ENCODE data around the gene ATP9B. TPM values are rescaled to one million over a fixed set of nuclear protein-coding genes. Genes with fewer than 3 reads are reported as not detected.

The ATP9B gene
- polyA plus RNA-seq, 1 of the 3 experiments (the other 2 are of a cell fraction): 11.2 TPM

- TF ChIP-seq NRF1 (IDR thresholded peaks at IDR 0.05; ENCODE audit: low read depth, low read length) (no peak), FOSL2 (IDR thresholded peaks at IDR 0.05; ENCODE audit: borderline replicate concordance, low read depth) (no peak), RFX5 (IDR thresholded peaks at IDR 0.05; ENCODE audit: low read length) (no peak), SMC3 (IDR thresholded peaks at IDR 0.05; ENCODE audit: low read depth, low read length) (no peak), GABPA (IDR thresholded peaks at IDR 0.05; ENCODE audit: low read depth) (no peak), FOXJ3 (CRISPR knock-in tag; IDR thresholded peaks at IDR 0.05) (no peak), ELF1 (IDR thresholded peaks at IDR 0.05) (no peak)
Measured at GRCh38 chr18:79299272-79299671, 230.1 kb downstream of the ATP9B start (continued).

DNA sequence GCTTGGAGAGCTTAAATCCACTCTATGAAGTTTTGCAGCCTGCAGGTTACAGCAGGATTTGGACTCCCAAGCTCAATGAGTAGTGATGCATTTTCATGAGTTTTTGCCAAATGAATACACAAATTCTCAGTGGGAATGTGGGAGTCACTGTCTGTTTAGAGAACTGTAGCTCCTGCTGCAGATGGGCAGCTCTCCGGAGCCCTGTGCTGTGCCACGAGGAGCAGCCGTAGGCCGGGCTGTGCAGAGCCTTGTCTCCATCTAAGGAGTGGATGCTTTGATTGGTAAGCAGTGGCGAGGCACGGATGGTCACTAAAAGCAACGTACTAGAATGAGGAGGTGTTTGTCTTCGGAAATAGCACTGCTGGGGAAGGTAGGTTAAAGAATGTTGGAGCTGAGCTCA is 230.5 kb downstream of the ATP9B start:
- H3K79me2 ChIP-seq (ENCODE audit: insufficient read depth): no peaks in the 10 kb centered on the region
- no peak for TF ChIP-seq NRF1 (IDR thresholded peaks at IDR 0.05; ENCODE audit: low read depth, low read length)
- TF ChIP-seq FOXJ3 (CRISPR knock-in tag; IDR thresholded peaks at IDR 0.05): no peak
- no peak for DNase-seq
- no peak overlapping the region for H3K27ac ChIP-seq (ENCODE audit: low read depth in 2 of 2, low read length in 1 of 2)
- no peaks in the 10 kb centered on the region for H4K20me1 ChIP-seq (ENCODE audit: insufficient read depth)
- ChIA-PET CTCF (no interaction called here), POLR2A (no interaction called here)
- no peaks in the 10 kb centered on the region for H3K27me3 ChIP-seq (ENCODE audit: insufficient read depth)
- WGBS (ENCODE audit: low lambda C conversion rate): 94% methylated on average over 8 of the region's 8 CpGs
- H3K36me3 ChIP-seq (replicated peaks in 1 of 2; ENCODE audit: control insufficient read depth in 1 of 2, insufficient read depth in 2 of 2, low read length in 1 of 2): peaks cover 0 to 12% of the 10 kb centered on the region in 2 experiments
- no peak overlapping the region for H3K4me3 ChIP-seq (ENCODE audit: low read depth in 2 of 2, low read length in 1 of 2)
- no peak overlapping the region for H2AFZ ChIP-seq (ENCODE audit: low read depth)
- H3K4me2 ChIP-seq: no peak overlapping the region
- H3K9me2 ChIP-seq: no peaks in the 10 kb centered on the region
- no peak overlapping the region for H3K9ac ChIP-seq
- no peaks in the 10 kb centered on the region for H3K4me1 ChIP-seq (ENCODE audit: control insufficient read depth in 1 of 2, insufficient read depth in 2 of 2, low read depth in 1 of 2, low read length in 1 of 2)
- H3F3A ChIP-seq (replicated peaks; ENCODE audit: insufficient read depth): no peaks in the 10 kb centered on the region
- no peaks in the 10 kb centered on the region for H3K9me3 ChIP-seq

- CTCF ChIA-PET: no interaction called here
- no peak overlapping the region for H2AFZ ChIP-seq (ENCODE audit: low read depth)
- H3F3A ChIP-seq (replicated peaks; ENCODE audit: insufficient read depth): no peaks in the 10 kb centered on the region
- H4K20me1 ChIP-seq (ENCODE audit: insufficient read depth): no peaks in the 10 kb centered on the region
- H3K9me2 ChIP-seq: no peaks in the 10 kb centered on the region
- no peak overlapping the region for H3K9ac ChIP-seq
- no peak overlapping the region for H3K27ac ChIP-seq (ENCODE audit: low read depth in 2 of 2, low read length in 1 of 2)
- no peaks in the 10 kb centered on the region for H3K27me3 ChIP-seq (ENCODE audit: insufficient read depth)
- 91% methylated on average over 6 of the region's 9 CpGs for WGBS (ENCODE audit: low lambda C conversion rate)
- H3K4me3 ChIP-seq (ENCODE audit: low read depth in 2 of 2, low read length in 1 of 2): no peak overlapping the region
- H3K9me3 ChIP-seq: no peaks in the 10 kb centered on the region
- DNase-seq: no peak
- no peak overlapping the region for H3K4me2 ChIP-seq
- no peaks in the 10 kb centered on the region for H3K79me2 ChIP-seq (ENCODE audit: insufficient read depth)
- no peaks in the 10 kb centered on the region for H3K4me1 ChIP-seq (ENCODE audit: control insufficient read depth in 1 of 2, insufficient read depth in 2 of 2, low read depth in 1 of 2, low read length in 1 of 2)
- peaks cover 0 to 18% of the 10 kb centered on the region in 2 experiments for H3K36me3 ChIP-seq (replicated peaks in 1 of 2; ENCODE audit: control insufficient read depth in 1 of 2, insufficient read depth in 2 of 2, low read length in 1 of 2)
- POLR2A ChIA-PET: no interaction called here
- TF ChIP-seq MEF2A (IDR thresholded peaks at IDR 0.05; ENCODE audit: borderline replicate concordance, low read depth) (no peak), JUND (IDR thresholded peaks at IDR 0.05) (no peak), TCF12 (IDR thresholded peaks at IDR 0.05) (no peak), RCOR1 (IDR thresholded peaks at IDR 0.05; ENCODE audit: low read length) (no peak), RXRA (IDR thresholded peaks at IDR 0.05; ENCODE audit: borderline replicate concordance, low read depth) (no peak), TAF1 (IDR thresholded peaks at IDR 0.05; ENCODE audit: borderline replicate concordance, low read depth, low read length) (no peak), SMC3 (IDR thresholded peaks at IDR 0.05; ENCODE audit: low read depth, low read length) (no peak), EP300 (IDR thresholded peaks at IDR 0.05; ENCODE audit: borderline replicate concordance in 1 of 2, low read depth in 1 of 2, low read length in 1 of 2) (no peak), POLR2AphosphoS5 (IDR thresholded peaks at IDR 0.05; ENCODE audit: low read depth, low read length) (no peak)
- TF ChIP-seq, protein P1, sequence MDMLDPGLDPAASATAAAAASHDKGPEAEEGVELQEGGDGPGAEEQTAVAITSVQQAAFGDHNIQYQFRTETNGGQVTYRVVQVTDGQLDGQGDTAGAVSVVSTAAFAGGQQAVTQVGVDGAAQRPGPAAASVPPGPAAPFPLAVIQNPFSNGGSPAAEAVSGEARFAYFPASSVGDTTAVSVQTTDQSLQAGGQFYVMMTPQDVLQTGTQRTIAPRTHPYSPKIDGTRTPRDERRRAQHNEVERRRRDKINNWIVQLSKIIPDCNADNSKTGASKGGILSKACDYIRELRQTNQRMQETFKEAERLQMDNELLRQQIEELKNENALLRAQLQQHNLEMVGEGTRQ (IDR thresholded peaks at IDR 0.05; ENCODE audit: borderline replicate concordance, low read depth, low read length): no peak
Measured at GRCh38 chr18:79300413-79300812, 231.2 kb downstream of the ATP9B start.
